DOHH2 (cell line): ENCODE measurements around the gene SLC28A3.

Experiments
- H3F3A ChIP-seq: fragments of 200-600 bp; sonication (generic), shearing (Covaris generic); 2 replicates; pipeline ENCODE4 v1.6.0; 2016; ENCODE audit warnings: antibody characterized with exemption, mild to moderate bottlenecking; ENCODE audit not compliant: control insufficient read depth, insufficient read depth
- H3K27ac ChIP-seq: fragments of 200-600 bp; sonication (generic); 2 replicates; pipeline ENCODE4 v1.5.1; 2014; ENCODE audit warnings: low read depth, mild to moderate bottlenecking, low read length, moderate library complexity
- H3K27me3 ChIP-seq: fragments of 200-600 bp; sonication (generic); 2 replicates; pipeline ENCODE4 v1.6.1; 2014; ENCODE audit warnings: mild to moderate bottlenecking, low read length, mixed read lengths; ENCODE audit not compliant: control insufficient read depth
- H3K36me3 ChIP-seq: fragments of 200-600 bp; sonication (generic); 2 replicates; pipeline ENCODE4 v1.6.1; 2014; ENCODE audit warnings: mild to moderate bottlenecking, low read length, moderate library complexity, mixed read lengths; ENCODE audit not compliant: control insufficient read depth
- H3K4me1 ChIP-seq: fragments of 200-600 bp; sonication (generic); 2 replicates; pipeline ENCODE4 v1.6.1; 2014; ENCODE audit warnings: mild to moderate bottlenecking, low read length, mixed read lengths; ENCODE audit not compliant: control insufficient read depth
- H3K4me2 ChIP-seq: fragments of 200-600 bp; sonication (generic); 2 replicates; pipeline ENCODE4 v1.6.0; 2014; ENCODE audit warnings: mild to moderate bottlenecking, low read length, moderate library complexity
- H3K4me3 ChIP-seq: fragments of 200-600 bp; sonication (generic); 2 replicates; pipeline ENCODE4 v1.5.1; 2014; ENCODE audit warnings: mild to moderate bottlenecking, low read length, mixed read lengths
- H3K79me2 ChIP-seq: fragments of 200-600 bp; sonication (generic); 2 replicates; pipeline ENCODE4 v1.6.1; 2014; ENCODE audit warnings: mild to moderate bottlenecking, low read length, mixed read lengths; ENCODE audit not compliant: control insufficient read depth
- H3K9me2 ChIP-seq: fragments of 200-600 bp; sonication (generic); replicated peaks from 2 replicates; pipeline ENCODE4 v1.6.1; 2014; ENCODE audit warnings: mild to moderate bottlenecking, low read length, mixed read lengths; ENCODE audit not compliant: control insufficient read depth
- H3K9me3 ChIP-seq: fragments of 200-600 bp; sonication (generic); 2 replicates; pipeline ENCODE4 v1.6.1; 2014; ENCODE audit warnings: antibody characterized with exemption, low read length, mixed read lengths; ENCODE audit not compliant: control insufficient read depth, insufficient read depth
- H4K20me1 ChIP-seq: fragments of 200-600 bp; sonication (generic); 2 replicates; pipeline ENCODE4 v1.6.0; 2014; ENCODE audit warnings: low read depth, mild to moderate bottlenecking, antibody characterized with exemption, low read length, moderate library complexity; ENCODE audit not compliant: control insufficient read depth, insufficient read depth
- CTCF ChIP-seq: fragments of 200-600 bp; sonication (generic); IDR thresholded peaks from one replicate; pipeline ENCODE4 v1.5.1; 2014; ENCODE audit warnings: antibody characterized with exemption, mild to moderate bottlenecking, low read depth, low read length; ENCODE audit not compliant: poor library complexity, severe bottlenecking
- EZH2phosphoT487 ChIP-seq: fragments of 200-600 bp; sonication (generic); IDR thresholded peaks from 2 replicates; pipeline ENCODE4 v1.6.1; 2017; ENCODE audit warnings: borderline replicate concordance, mild to moderate bottlenecking, antibody characterized with exemption, low read length, moderate library complexity, mixed read lengths

Gene SLC28A3

GRCh38 chr9:84235511-84235910, 105.0 kb downstream of the SLC28A3 start:
- Histone ChIP-seq H3K4me3 (no peak overlapping the region), H3K4me2 (no peak overlapping the region), H3K27me3 (no peaks in the 10 kb centered on the region), H3K9me2 (no peaks in the 10 kb centered on the region), H3K4me1 (no peaks in the 10 kb centered on the region), H3K36me3 (no peaks in the 10 kb centered on the region), H4K20me1 (no peaks in the 10 kb centered on the region), H3K79me2 (no peaks in the 10 kb centered on the region), H3F3A (no peaks in the 10 kb centered on the region), H3K27ac (no peak overlapping the region), H3K9me3 (no peaks in the 10 kb centered on the region)
- no peak for TF ChIP-seq EZH2phosphoT487
- no peak for TF ChIP-seq CTCF

- no peak overlapping the region for H3K4me2 ChIP-seq
- TF ChIP-seq CTCF (no peak), EZH2phosphoT487 (no peak)
- H3K9me3 ChIP-seq: no peaks in the 10 kb centered on the region
Measured at GRCh38 chr9:84230355-84231145, 110.0 kb downstream of the SLC28A3 start.

GRCh38 chr9:84229191-84229590, 111.4 kb downstream of the SLC28A3 start:
- Histone ChIP-seq H4K20me1 (no peaks in the 10 kb centered on the region), H3K4me2 (no peak overlapping the region)

More at GRCh38 chr9:84230355-84231145, 110.0 kb downstream of the SLC28A3 start:
- Histone ChIP-seq H4K20me1 (no peaks in the 10 kb centered on the region), H3K4me1 (no peaks in the 10 kb centered on the region), H3F3A (no peaks in the 10 kb centered on the region), H3K27ac (no peak overlapping the region), H3K9me2 (no peaks in the 10 kb centered on the region), H3K36me3 (no peaks in the 10 kb centered on the region), H3K4me3 (no peak overlapping the region), H3K27me3 (no peaks in the 10 kb centered on the region), H3K79me2 (no peaks in the 10 kb centered on the region)

More at GRCh38 chr9:84229191-84229590, 111.4 kb downstream of the SLC28A3 start:
- TF ChIP-seq CTCF: no peak
- no peak for TF ChIP-seq EZH2phosphoT487
- H3K9me3 ChIP-seq: no peaks in the 10 kb centered on the region
- no peaks in the 10 kb centered on the region for H3K9me2 ChIP-seq
- no peaks in the 10 kb centered on the region for H3K4me1 ChIP-seq
- no peaks in the 10 kb centered on the region for H3K36me3 ChIP-seq
- H3K79me2 ChIP-seq: no peaks in the 10 kb centered on the region
- no peak overlapping the region for H3K4me3 ChIP-seq
- no peaks in the 10 kb centered on the region for H3K27me3 ChIP-seq
- no peak overlapping the region for H3K27ac ChIP-seq
- no peaks in the 10 kb centered on the region for H3F3A ChIP-seq
